Neural progenitor cell (in vitro differentiated cells): ENCODE results near the gene KRTAP9-4.

Source experiments
- EZH2 ChIP-seq: fragments of 200-600 bp; sonication (generic); IDR thresholded peaks from 2 replicates; pipeline ENCODE4 v1.6.1; 2017; ENCODE audit warnings: antibody characterized with exemption, mild to moderate bottlenecking, moderate library complexity
- TF ChIP-seq, protein P1 (sequence below): fragments of 200-600 bp; sonication (generic); IDR thresholded peaks from 2 replicates; pipeline ENCODE4 v1.5.1; 2017; ENCODE audit warnings: antibody characterized with exemption, mild to moderate bottlenecking

- TF ChIP-seq, protein P1, sequence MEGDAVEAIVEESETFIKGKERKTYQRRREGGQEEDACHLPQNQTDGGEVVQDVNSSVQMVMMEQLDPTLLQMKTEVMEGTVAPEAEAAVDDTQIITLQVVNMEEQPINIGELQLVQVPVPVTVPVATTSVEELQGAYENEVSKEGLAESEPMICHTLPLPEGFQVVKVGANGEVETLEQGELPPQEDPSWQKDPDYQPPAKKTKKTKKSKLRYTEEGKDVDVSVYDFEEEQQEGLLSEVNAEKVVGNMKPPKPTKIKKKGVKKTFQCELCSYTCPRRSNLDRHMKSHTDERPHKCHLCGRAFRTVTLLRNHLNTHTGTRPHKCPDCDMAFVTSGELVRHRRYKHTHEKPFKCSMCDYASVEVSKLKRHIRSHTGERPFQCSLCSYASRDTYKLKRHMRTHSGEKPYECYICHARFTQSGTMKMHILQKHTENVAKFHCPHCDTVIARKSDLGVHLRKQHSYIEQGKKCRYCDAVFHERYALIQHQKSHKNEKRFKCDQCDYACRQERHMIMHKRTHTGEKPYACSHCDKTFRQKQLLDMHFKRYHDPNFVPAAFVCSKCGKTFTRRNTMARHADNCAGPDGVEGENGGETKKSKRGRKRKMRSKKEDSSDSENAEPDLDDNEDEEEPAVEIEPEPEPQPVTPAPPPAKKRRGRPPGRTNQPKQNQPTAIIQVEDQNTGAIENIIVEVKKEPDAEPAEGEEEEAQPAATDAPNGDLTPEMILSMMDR = no peak
- TF ChIP-seq EZH2 = no peak
Observed at GRCh38 chr17:41256291-41256685, 6.8 kb downstream of the KRTAP9-4 start.
